ENCODE measurements around the gene RARB. TPM values are rescaled to one million over a fixed set of nuclear protein-coding genes. Genes with fewer than 3 reads are reported as not detected.

Gene RARB
- total RNA-seq, result 2.2 and 2.7 TPM in 2 replicates

DNA sequence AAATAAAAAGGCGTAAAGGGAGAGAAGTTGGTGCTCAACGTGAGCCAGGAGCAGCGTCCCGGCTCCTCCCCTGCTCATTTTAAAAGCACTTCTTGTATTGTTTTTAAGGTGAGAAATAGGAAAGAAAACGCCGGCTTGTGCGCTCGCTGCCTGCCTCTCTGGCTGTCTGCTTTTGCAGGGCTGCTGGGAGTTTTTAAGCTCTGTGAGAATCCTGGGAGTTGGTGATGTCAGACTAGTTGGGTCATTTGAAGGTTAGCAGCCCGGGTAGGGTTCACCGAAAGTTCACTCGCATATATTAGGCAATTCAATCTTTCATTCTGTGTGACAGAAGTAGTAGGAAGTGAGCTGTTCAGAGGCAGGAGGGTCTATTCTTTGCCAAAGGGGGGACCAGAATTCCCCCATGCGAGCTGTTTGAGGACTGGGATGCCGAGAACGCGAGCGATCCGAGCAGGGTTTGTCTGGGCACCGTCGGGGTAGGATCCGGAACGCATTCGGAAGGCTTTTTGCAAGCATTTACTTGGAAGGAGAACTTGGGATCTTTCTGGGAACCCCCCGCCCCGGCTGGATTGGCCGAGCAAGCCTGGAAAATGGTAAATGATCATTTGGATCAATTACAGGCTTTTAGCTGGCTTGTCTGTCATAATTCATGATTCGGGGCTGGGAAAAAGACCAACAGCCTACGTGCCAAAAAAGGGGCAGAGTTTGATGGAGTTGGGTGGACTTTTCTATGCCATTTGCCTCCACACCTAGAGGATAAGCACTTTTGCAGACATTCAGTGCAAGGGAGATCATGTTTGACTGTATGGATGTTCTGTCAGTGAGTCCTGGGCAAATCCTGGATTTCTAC lies at the start of gene RARB:
Gene RARB, plus strand, starts transcription at position 322 of the 847 bp plus-strand sequence. Its CDS starts 469 bp downstream, at position 791.

Other genes with a start within 250 kb of the RARB start
- gene TOP2B, start 236.6 kb downstream of the RARB start, total RNA-seq, result 54.7 and 58.9 TPM in 2 replicates